ENCODE measurements around the gene CDON. TPM values are rescaled to one million over a fixed set of nuclear protein-coding genes. Genes with fewer than 3 reads are reported as not detected.

The CDON gene
- total and polyA plus RNA-seq, 9 of the 15 experiments (the other 6 are each of a cell fraction or from before 2014, with no cell fraction given), result 0.08 to 0.64 (median 0.40) TPM

DNA sequence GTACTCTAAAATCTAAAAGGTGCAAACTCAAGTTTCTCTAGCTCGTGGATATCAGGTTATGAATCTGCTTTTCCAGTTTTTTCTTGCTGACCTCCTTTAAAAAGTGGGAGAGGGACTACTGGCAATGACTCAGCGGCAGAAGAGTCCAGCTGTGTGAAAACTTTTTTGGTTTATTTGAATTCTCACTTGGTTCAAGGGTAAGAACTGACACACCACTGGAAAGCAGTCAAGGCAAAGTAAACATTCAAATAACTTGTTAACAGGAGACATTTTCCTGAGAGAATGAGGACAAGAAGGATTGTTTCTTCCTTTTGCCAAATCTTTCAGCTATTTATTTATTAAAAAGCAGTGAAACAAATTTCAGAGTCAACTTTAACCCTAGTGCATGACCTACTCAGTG is 36.1 kb downstream of the CDON start (continued):
- TF ChIP-seq PTRF (tag; IDR thresholded peaks at IDR 0.05), result no peak
- TF ChIP-seq NFIX (CRISPR knock-in tag; IDR thresholded peaks at IDR 0.05; ENCODE audit: low read depth), result no peak
- TF ChIP-seq TAF9B (IDR thresholded peaks at IDR 0.05; ENCODE audit: partially characterized antibody), result no peak

DNA sequence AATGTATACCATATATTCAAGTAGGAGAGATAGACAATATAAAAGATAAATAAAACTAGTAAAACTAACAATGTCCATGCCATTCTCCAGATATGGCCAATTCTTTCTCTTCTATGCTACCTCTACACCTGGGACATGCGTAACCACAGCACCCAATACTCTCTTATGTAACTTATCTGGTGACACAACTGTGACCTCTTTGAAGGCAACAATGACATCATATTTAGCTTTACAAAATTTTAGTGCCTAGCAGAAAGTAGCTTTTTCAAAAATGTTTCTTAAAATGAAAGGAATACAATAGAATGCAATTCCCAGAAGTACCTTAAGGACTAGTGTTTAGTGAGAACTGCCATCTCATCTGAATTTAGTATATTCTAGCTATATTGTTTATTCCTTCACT is 36.8 kb downstream of the CDON start:
- Histone ChIP-seq H3K27me3 (ENCODE audit: control insufficient read depth in 2 of 2, insufficient read depth in 2 of 2, low read length in 2 of 2) (peaks cover 0 to 5% of the 10 kb centered on the region in 2 experiments; a peak in 1 of 5 replicates), H2AFZ (ENCODE audit: low read depth, low read length) (no peak overlapping the region), H3K4me2 (ENCODE audit: insufficient read depth, low read length) (no peak overlapping the region), H3K36me3 (ENCODE audit: control insufficient read depth, insufficient read depth, low read length) (no peaks in the 10 kb centered on the region), H3K27ac (ENCODE audit: extremely low read depth, low read depth, low read length) (no peak overlapping the region), H3K4me1 (replicated peaks in 1 of 2; ENCODE audit: control insufficient read depth in 2 of 2, insufficient read depth in 2 of 2, low read length in 2 of 2) (no peaks in the 10 kb centered on the region), H3K9me1 (ENCODE audit: control insufficient read depth, insufficient read depth, low read length) (no peaks in the 10 kb centered on the region), H4K20me1 (replicated peaks; ENCODE audit: control insufficient read depth, insufficient read depth, low read length) (no peaks in the 10 kb centered on the region), H3K9ac (ENCODE audit: insufficient read depth in 1 of 2, low read depth in 2 of 2, low read length in 2 of 2) (no peak overlapping the region), H3K79me2 (ENCODE audit: control insufficient read depth, insufficient read depth, low read length) (no peaks in the 10 kb centered on the region), H3K9me3 (replicated peaks; ENCODE audit: control insufficient read depth, insufficient read depth, low read depth, low read length) (no peaks in the 10 kb centered on the region), H3K4me3 (no peak overlapping the region)
- DNase-seq (ENCODE audit: extremely low read depth in 1 of 4, low spot score in 3 of 4) (no peak), ATAC-seq (no peak), FAIRE-seq (no peak)
- POLR2A ChIA-PET, result no interaction called here
- TF ChIP-seq, protein P1, sequence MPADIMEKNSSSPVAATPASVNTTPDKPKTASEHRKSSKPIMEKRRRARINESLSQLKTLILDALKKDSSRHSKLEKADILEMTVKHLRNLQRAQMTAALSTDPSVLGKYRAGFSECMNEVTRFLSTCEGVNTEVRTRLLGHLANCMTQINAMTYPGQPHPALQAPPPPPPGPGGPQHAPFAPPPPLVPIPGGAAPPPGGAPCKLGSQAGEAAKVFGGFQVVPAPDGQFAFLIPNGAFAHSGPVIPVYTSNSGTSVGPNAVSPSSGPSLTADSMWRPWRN (IDR thresholded peaks at IDR 0.05; ENCODE audit: low read depth), result no peak
- TF ChIP-seq NONO (IDR thresholded peaks at IDR 0.05; ENCODE audit: low read depth in 2 of 2, low read length in 1 of 2) (no peak), ZNF79 (CRISPR knock-in tag; IDR thresholded peaks at IDR 0.05; ENCODE audit: low read depth) (no peak)
- no TSS peak for BruUV-seq (replicated peaks)
- intact Hi-C loops (cut with micrococcal nuclease) (no loop called here), in situ Hi-C loops (cut with MboI) (no loop called here)
- WGBS (ENCODE audit: insufficient coverage, low coverage, missing lambda C conversion rate), result 8% methylated on average over 1 of the region's 1 CpG
- CTCF ChIA-PET (ENCODE audit: low intra/inter-chr PET ratio), result no interaction called here
